SU-DHL-6 (cell line): Measurements from ENCODE around the gene ADAMTS17.

Experiments used
- EZH2phosphoT487 ChIP-seq: fragments of 200-600 bp; sonication (generic), shearing (Covaris generic); conservative IDR thresholded peaks from 2 replicates; pipeline ENCODE4 v1.6.1; 2018; ENCODE audit warnings: mild to moderate bottlenecking, antibody characterized with exemption, low read length, moderate library complexity, mixed read lengths
- TF ChIP-seq, protein P1 (sequence below): fragments of 200-600 bp; sonication (generic); IDR thresholded peaks from one replicate; pipeline ENCODE4 v1.5.1; 2017; ENCODE audit warnings: antibody characterized with exemption, mild to moderate bottlenecking, low read length, moderate library complexity; ENCODE audit not compliant: insufficient read depth, poor library complexity, severe bottlenecking

- TF ChIP-seq, protein P1, sequence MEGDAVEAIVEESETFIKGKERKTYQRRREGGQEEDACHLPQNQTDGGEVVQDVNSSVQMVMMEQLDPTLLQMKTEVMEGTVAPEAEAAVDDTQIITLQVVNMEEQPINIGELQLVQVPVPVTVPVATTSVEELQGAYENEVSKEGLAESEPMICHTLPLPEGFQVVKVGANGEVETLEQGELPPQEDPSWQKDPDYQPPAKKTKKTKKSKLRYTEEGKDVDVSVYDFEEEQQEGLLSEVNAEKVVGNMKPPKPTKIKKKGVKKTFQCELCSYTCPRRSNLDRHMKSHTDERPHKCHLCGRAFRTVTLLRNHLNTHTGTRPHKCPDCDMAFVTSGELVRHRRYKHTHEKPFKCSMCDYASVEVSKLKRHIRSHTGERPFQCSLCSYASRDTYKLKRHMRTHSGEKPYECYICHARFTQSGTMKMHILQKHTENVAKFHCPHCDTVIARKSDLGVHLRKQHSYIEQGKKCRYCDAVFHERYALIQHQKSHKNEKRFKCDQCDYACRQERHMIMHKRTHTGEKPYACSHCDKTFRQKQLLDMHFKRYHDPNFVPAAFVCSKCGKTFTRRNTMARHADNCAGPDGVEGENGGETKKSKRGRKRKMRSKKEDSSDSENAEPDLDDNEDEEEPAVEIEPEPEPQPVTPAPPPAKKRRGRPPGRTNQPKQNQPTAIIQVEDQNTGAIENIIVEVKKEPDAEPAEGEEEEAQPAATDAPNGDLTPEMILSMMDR, result no peak
- TF ChIP-seq EZH2phosphoT487, result no peak
Measured at GRCh38 chr15:100059521-100059920, 282.3 kb downstream of the ADAMTS17 start.
